Sciatic nerve (tissue), 2 donors: ENCODE data around the gene NEK6. TPM values are rescaled to one million over a fixed set of nuclear protein-coding genes. Genes with fewer than 3 reads are reported as not detected.

Source experiments
- ATAC-seq: fragments of 200-7000 bp; cut with Tn5 transposase; one replicate; pipeline ENCODE4 v1.9.1; 2020; ENCODE audit warnings: mild to moderate bottlenecking, moderate library complexity
- DNase-seq: peaks from one replicate; pipeline ENCODE4 v3.0.0-alpha.2; 2020; ENCODE audit warnings: low spot score
- intact Hi-C: fragments of 100-400 bp; cut with DNase I; formaldehyde crosslinking; loops from one replicate; pipeline ENCODE4 v1.14.2; 2022
- total RNA-seq: library from RNA; stranded (reverse); fragmentation: NEBNext Ultra II Directional; extraction: Animal tissue kit (Norgen Biotek cat#: 25700); gene quantifications from one replicate; pipeline ENCODE4 v1.2.1, GENCODE V29; 2021
- donor health status: DM: no; HTN: no; CAD: no.
- donor health status: DM: no; HTN: no; CAD: no.

The NEK6 gene
- total RNA-seq, 1 donor from 2014 or later: 103 TPM

DNA sequence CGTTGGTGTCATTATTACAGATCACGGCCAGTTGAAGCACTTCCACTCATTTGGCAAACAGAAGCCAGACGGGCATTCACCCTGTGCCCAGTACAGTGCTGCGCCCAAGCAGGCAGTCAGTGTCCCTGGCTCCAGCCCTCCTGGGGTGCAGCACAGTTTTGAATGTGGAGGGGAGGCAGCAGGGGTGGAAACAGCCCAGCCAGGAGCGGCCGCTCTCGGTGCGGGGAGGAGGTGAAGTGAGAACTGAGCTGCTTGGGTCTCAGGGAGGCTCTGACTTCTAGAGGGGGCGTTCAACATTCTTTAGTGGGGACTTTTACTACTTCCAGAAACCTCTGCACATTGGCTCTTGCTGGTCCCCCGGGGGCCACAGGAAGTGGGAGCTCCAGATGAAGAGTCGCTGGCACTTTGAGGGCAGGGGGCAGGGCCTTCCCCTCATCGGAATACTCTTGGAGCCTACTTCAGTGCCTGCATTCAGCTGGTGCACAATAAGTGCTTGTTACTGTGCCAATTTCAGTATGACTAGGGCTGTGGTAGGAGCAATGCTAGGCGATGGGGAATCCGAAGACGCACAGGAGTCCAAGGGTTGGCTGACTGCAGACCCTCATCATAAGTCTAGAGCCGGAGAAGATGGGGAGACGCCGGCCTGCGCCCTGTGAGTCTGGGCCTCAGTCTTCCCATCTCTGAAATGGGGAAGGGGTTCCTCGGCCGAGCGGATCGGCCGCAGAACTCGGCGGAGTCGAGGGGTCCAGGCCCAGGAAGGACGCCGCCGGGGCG lies 492 bp upstream of the NEK6 start:
- DNase-seq (no peak), ATAC-seq (peak; percentile 1)
- intact Hi-C loops: no loop called here

DNA sequence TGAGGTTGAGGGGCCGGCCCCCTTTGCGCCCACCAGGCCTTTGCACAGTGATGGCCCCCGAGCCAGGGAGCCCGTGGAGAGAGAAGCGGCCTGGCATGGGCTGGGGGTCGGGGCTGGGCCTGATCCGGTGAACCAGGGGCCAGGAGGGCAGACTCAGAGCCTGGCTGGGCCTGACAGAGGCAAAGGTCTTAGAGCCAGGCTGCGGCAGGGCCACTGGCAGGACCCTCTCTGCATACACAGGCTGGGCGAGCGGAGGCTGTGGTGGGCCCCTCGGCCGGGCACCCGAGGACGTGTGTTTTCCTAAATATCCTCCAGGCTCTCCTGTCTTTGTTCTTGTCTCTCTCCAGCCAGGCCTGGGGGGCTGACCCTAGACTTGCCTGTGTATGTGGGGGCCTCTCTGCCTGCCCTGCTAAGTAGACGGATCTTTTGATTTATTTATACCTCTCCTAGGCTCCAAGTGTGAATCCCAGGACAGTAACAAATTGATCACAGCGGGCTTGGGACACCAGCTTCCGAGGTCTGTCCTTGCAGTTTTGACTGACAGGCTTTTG lies 933 bp downstream of the NEK6 start:
- peak; percentile 37 for ATAC-seq
- intact Hi-C loops: no loop called here

DNA sequence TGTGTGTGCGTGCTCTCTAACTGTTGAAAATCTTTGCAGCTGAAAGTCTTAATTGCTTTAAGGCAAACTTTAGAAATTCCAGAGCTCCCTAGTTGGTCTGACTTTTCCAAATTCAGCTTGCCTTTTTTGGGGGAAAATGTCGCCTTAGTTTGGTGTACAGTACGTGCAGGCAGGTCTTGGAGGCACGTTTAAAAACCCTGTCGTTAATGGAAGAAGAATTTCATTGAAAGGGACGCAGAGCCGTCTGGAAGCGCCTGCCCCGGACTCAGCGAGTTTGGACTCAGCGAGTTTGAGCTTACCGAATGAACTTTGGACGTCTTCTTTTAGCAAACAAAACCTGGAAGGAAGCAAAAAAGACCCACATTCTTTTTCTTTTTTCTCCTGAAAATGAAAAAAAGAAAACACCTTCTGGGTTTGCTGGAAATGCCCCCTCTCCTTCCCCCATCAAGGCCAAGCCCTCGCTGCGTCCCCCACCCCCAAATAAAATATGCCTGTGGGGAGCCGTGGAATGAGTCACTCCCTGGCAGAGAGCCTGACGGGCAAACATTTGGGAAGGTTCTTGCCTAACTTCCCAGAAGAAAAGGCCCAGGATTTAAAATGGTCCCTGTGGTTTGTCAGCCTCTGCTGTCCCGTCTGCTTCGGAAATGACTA lies 1.5 kb downstream of the NEK6 start:
- intact Hi-C loops: no loop called here

More for the DNA sequence above, 933 bp downstream of the NEK6 start:
- no peak for DNase-seq

DNA sequence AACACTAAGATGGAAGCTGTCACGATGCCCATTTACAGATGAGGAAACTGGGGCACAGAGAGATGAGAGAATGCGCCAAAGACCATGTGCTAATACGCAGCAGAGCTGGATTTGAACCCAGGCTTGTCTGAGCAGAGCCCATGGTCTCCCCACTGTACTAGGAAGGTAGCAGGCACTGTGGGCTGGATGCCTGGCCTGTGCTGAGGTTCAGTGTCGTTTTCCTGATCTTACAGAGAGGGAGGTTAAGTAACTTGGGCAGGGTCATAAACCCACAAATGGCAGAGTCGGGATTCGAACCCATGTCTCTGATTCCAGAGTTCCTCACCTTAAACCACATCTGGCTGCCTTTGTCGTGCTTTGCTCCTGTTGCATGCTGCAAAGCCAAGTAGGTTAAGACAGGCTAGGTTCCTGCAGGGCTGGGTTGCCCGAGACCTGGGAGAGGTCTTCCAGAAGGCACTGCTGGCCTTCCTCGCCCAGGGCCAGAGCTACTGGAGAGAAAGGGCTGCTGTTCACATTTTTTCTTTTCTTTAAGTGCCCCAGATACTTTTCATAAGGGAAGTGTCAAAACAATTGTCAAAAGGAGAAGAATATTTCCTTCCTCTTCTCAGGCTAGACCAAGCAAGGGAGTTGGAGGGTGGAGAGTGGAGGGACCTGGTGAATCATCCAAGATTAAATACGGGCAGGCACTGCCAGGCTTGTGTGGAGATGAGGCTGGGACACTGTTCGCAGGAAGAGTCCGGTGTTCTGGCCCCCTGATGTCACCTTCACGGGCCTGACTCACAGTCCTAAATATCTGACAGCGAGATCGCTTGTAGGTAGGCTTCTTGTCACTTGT lies 3.2 kb downstream of the NEK6 start:
- no peak for ATAC-seq
- DNase-seq: no peak
- intact Hi-C loops: no loop called here

More for the DNA sequence above, 1.5 kb downstream of the NEK6 start:
- DNase-seq (peak; percentile 92), ATAC-seq (peak; percentile 65)

DNA sequence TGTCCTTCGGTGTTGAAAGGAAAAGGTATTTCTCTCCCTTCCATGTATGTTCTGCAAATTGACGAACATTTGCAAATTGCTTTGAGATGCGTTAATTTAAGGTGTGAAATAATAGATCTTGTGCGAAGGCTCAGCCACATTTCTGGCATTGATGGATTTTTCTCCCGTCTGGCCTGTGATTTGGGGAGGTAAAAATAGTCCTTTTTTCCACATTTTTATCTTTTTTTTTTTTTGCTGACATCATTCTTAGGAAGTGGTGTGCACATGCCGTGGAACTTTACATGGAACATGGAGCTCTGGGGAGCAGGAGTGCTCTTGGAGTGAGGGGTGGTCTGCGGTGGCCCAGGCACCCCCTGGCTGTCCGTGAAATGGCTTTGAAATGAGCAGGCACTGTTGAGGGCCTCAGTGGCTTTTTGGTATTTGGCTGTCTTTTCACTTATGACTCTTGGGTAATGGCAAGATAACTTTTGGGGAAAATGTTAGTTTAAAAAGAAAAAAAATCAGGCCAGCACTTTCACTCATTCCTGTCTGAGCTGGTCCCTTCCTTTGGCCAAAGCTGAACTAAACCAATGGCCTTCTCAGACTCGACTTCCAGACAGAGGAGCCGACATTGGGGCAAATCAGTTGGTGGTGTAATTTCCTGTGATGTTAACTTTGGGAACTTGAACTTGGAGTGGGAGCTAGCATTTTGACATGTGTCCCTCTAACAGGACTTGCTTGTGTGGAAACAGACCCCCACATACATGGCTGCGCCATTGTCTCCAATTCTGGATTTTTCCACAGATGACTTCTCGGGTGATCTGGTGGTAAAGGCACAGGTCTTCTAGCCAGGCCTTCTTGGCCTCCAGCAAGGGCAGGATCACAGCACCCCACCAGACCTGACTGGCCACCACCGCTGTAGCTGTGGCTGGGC lies 4.2 kb downstream of the NEK6 start:
- intact Hi-C loops: no loop called here
- DNase-seq (no peak), ATAC-seq (no peak)

DNA sequence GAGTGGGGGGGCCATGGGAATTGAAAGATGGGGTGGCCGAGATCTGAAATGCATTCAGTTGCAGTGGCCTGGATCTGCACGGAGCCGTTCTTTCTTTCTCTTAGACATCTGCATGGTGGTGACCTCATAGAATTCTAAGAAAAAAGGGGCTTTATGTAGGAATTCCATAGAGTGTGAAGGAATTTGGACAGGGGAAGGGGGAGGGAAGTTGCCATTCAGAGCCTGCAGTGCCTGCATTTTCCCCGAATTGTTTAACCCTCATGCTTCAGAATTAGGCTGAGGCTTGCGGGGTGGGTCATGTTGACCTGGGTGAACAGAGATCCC lies 4.9 kb downstream of the NEK6 start:
- DNase-seq (no peak), ATAC-seq (no peak)
- intact Hi-C loops: no loop called here

DNA sequence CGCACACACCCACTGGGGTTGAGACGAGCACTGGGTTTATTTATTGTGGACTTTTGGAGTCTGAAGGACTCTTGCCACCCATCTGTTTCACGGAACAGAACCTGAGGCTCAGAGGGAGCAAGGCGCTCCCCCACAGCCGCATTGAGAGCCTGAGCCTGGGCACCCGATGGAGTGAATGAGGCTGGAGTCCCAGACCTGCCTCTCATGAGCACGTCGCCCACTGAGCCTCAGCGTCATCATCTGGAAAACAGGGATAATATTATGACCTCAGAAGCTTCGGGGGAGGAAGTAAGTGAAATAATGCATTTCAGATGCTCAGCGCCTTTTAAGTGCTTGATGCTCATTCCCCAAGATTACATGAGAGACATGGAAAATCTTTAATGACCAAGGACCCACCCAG lies 5.5 kb downstream of the NEK6 start:
- intact Hi-C loops: no loop called here
- ATAC-seq (no peak), DNase-seq (no peak)

DNA sequence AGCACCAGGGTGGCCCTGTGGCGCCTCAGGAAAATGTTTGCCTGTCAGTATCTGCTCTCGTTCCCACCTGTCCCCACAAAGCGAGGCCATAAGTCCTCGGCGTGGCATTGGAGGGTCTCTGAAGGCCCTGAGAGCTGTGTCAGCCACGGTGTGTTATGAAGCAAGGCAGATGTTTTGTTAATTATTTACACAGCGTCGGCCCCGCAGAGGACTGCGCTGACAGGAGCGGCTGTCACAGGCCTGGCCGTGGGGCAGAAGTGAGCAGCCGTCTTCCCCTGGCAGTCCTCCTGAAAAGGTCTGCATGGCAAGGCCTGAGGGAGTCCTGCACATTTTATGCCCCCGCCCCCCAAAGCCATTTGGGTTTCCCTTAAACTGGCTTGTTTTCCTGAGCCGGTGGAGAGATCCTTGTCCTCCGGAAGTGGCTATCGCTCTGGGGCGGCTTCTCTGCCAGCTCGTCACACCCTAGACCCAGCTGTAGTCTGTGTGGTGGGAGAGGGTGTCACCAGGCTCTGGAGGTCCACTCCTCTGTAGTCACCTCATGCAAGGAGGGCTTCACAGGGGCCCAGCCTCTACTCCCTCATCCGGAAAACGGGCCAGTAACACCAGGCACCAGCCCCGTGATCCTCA lies 6.2 kb downstream of the NEK6 start:
- intact Hi-C loops: no loop called here
- ATAC-seq (no peak), DNase-seq (no peak)

DNA sequence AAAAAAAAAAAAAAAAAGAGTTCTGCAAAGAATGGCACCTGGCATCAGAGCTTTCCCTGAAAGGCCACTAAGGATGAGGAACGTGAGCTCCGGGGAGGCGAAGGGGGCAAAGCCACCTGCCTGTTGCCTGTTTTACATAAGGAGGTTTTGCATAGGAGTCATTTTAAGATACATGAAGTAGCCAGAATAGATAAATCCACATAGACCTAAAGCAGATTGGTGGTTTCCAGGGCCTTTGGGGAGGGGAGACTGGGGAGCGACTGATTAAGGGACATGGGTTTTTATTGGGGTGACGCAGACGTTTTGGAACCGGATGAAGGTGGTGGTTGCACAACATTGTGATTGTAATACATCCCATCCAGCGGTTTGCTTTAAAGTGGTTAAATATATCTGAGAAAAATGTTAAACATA lies 7.1 kb downstream of the NEK6 start:
- ATAC-seq: no peak
- intact Hi-C loops: no loop called here

DNA sequence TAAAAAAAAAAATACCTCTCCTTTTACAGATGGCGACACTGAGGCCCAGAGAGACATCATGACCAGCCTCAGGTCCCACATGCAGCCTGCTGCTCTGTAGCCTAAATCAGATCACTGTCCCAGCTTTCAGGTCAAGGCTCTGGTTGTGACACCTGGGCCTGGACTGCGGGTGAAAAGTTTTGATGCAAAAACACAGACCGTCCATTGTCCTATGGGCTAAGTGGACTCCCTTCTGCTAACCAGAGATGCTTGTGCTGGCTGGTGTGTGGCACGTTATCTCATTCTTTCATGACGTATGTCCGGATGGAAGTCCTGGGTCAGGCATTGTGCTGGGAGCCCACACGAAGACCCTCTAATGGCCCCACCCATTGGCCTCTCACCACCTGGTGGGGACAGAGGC lies 7.8 kb downstream of the NEK6 start:
- intact Hi-C loops: no loop called here
- no peak for DNase-seq
- no peak for ATAC-seq

More for the DNA sequence above, 7.1 kb downstream of the NEK6 start:
- DNase-seq: no peak

DNA sequence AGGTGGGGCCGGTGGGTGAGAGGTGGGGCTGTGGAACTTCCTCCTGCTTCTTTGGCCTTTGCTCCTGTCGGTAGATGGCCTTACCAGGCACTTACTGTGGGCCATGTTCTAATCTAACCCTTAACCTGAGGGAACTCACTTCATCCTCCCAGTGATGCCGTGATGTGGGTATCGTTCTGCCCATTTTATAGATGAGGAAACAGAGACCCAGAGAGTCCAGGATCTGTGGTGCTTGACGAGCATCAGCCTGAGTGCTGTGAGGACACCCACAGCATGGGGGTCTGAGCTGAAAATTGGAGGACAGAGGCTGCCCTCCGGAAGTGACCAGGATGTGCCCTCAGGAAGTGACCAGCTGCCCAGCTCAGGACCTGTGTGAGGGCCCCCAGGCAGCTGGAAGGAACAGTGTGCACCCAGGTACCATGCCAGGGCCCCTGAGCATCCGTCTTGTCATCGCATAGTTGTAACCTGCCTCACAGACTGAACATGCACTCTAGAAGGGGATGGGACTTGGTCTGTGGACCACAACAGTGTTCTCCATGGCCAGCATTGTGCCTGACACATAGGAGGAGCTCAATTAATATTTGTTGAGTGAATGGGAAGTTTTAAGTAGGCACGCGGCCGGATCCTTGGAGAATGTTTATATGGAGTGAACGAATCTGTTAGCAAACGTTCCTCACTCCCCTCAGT lies 8.5 kb downstream of the NEK6 start:
- no peak for DNase-seq
- intact Hi-C loops: no loop called here
- no peak for ATAC-seq

DNA sequence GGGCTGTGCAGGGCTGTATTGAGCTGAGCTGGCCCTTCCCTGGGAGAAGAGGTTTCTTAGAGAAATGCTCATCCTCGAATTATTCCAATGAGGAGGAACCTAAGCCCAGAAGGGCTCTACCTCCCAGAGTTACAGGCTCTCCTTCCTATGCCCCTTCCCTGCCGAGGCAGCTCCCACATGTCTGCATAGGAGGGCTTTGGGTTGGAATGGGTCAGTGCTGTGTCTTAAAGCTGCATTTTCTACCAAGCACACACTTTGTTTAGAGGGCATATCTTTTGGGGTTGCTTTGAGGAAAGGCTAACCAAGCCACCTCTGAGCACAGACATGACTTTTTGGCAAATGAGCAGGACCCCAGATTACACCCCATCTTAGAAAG lies 9.1 kb downstream of the NEK6 start:
- intact Hi-C loops: no loop called here
- ATAC-seq: no peak
- DNase-seq: no peak

DNA sequence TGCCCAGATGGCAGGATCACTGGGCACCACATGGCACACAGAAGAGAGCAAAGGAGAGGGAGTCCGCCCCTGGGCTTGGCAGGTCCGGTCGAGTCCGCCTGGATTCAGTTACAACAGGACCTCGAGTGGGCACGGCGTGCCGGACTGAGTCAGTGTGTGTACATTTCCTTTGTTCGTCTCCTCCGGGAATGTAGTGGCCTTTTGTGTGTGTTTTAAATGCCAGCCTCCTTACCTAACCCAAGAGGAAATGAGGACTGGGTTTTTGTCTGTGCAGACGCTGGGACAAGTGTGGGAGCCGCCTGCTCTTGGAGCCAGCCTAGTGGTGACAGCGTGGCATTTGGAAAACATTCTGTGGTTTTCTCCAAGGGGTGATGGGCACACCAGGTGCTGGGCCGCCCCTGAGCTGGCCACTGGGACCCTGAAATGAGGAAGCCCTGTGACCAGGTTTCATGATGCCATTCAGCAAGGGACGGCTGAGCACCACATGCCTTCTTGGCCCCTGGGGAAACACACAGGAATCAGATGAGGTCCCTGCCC lies 9.6 kb downstream of the NEK6 start:
- DNase-seq (peak; percentile 82), ATAC-seq (peak; percentile 60)
- intact Hi-C loops: no loop called here

DNA sequence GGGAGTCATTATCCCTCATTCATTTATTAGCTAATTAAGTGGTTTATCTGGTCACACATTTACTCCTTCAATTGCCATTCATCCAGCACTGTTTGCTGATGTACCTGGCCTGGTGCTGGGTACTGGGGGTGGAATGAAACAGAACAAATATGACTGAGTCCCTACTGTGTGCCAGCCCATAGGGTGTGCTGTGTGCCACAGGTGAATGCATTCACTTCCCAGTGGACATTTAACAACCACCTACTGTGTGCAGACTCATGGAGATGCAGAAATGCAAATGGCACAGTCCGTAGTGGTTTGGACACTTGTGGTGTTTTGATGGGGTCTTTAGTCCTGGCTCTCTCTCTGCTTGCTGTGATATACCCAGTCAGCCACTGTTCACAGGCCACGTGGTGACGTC lies 10.5 kb downstream of the NEK6 start:
- intact Hi-C loops: no loop called here
- no peak for DNase-seq
- no peak for ATAC-seq

DNA sequence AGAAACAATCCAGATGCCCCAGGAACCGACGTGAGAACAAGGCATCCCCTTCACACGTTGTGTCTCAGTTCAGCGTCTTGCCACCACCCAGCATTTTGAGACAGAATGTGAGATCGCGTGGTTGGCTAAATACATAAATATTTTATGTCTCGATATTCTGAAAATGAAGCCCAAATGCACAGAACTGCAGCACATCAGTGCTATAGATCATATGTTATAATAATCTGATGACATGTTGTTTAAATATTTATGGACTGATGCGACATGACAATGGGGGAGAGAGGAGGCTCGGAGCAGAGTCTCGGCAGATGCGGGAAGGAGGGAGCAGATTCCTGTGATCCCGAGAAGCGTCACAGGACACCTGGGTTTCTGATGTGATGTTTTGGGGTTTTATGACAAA lies 10.9 kb downstream of the NEK6 start:
- intact Hi-C loops: no loop called here
- DNase-seq (no peak), ATAC-seq (no peak)

DNA sequence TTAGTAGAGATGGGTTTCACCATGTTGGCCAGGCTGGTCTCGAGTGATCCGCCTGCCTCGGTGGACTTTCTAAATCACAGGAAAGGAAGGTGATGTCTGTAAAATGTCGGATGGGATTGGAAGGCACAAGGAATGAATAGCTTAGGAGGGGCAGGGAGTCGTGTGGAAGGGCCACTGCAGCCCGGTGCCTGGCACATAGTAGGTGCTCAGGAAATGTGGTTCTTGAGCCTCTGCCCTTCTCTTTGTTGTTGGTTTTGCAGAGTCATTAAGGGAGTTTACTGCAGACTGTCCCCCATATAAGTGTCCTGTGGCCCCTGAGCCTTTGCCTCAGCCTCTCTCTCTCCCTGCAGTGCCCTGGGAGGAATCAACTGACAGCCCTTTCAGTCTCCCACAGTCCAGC lies 11.8 kb downstream of the NEK6 start:
- DNase-seq (no peak), ATAC-seq (no peak)
- intact Hi-C loops: no loop called here

DNA sequence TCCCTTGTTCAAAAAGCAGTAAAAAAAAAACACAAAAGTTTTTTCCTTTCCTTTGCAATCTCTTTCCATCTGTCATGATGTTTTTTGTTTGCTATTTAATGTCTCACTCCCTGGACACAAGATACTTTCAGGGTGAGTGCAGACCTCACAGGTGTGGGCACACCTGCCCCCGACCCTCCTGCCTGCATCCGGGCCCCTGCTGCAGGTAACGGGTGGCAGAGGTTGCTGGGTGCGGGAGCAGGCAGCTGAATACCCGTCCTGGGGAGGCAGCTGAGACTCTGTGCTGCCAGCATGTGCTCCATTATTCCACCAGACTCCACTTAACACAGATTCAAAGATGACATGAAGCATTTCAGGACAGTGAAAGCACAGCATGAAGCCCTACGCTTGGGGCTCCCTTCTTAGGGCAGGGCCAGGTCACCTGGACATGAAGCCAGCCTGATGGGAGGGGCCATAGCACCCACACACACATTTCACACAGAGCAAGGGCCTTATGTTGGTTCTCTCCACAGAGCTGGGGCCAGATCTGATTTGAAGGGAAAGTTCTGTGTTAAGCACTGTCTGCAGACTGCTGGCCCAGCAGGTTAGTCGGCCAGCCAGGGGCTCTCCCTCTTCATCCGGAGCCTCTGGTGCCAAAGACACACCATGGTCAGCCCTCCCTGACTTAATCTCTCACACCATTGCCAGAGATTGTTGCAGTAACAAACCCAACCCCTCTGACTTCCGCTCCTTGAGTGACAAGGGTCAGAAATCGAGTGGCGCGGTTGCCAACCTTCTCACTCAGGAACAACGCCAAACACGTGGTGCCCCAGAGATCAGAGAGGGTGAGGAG lies 13.0 kb downstream of the NEK6 start:
- DNase-seq: peak; percentile 80
- peak; percentile 61 for ATAC-seq
- intact Hi-C loops: no loop called here
